ENCODE results near the gene STK4.

DNA sequence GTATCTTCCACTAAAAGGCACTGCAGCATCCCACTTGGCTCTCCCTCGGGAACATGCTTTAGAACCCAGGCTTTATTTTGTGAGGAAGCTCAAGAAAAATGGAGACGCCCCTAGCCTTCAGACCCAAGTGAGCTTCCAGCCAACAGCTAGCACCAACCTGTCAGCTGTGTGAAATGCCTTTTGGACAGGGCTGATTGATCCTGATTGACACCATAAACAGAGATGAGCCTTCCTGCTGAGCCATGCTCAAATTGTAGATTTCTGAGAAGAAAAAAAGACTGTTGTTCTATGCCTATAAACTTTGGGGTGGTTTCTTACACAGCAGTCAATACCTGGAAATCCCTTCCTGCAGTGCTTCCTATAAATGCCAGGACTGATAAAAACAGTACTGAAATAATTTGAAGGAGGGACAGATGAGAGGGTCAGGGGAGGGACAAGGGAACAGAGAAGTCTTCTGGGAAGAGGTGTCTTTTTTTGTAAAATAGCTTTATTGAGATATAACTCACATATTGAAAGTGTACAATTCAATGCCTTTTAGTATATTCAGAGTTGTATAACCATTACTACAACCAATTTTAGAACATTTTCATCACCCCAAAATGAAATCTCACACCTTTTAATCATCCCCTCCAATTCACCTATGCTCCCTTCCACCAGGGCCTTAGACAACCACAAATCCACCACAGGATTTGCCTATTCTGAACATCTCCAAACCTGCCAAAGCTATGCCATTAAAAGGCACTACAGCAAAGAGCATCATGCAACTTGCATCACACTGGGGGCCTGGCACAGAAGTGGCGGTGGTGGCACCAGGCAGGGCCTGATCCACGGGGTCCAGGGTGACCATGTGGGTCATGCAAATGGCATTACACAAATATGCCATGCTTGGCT, 2.7 kb upstream of the STK4 start:
- TF ChIP-seq POLR2AphosphoS5 (IDR thresholded peaks at IDR 0.05; ENCODE audit: low read depth) (no peak), GABPA (IDR thresholded peaks at IDR 0.05; ENCODE audit: low read depth) (no peak), SPI1 (IDR thresholded peaks at IDR 0.05; ENCODE audit: borderline replicate concordance, low read depth) (no peak)
- TF ChIP-seq, protein P1, sequence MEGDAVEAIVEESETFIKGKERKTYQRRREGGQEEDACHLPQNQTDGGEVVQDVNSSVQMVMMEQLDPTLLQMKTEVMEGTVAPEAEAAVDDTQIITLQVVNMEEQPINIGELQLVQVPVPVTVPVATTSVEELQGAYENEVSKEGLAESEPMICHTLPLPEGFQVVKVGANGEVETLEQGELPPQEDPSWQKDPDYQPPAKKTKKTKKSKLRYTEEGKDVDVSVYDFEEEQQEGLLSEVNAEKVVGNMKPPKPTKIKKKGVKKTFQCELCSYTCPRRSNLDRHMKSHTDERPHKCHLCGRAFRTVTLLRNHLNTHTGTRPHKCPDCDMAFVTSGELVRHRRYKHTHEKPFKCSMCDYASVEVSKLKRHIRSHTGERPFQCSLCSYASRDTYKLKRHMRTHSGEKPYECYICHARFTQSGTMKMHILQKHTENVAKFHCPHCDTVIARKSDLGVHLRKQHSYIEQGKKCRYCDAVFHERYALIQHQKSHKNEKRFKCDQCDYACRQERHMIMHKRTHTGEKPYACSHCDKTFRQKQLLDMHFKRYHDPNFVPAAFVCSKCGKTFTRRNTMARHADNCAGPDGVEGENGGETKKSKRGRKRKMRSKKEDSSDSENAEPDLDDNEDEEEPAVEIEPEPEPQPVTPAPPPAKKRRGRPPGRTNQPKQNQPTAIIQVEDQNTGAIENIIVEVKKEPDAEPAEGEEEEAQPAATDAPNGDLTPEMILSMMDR (IDR thresholded peaks at IDR 0.05; ENCODE audit: insufficient read depth, low read length) = no peak

All from HL-60 (cell line).